ENCODE measurements around the gene GARIN5A. TPM values are rescaled to one million over a fixed set of nuclear protein-coding genes. Genes with fewer than 3 reads are reported as not detected.

Gene GARIN5A
- total and polyA plus RNA-seq, 2 donors, result 1.3 TPM; not detected in 1

DNA sequence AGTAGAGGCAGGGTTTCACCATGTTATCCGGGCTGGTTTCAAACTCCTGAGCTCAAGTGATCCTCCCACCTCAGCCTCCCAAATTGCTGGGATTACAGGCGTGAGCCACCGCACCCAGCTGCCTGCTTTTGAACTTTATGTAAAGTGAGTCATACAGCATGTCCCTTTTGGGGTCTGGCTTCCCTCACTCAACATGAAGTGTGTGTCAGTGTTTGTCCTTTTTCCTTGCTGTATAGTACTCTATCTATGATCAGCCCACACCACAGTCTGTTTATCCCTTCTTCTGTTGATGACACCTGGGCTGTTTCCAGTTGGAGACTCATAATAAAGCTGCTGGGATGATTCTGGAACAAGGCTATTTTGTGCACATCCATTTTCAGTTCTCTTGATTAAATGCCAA lies 55.8 kb downstream of the GARIN5A start:
- no peaks in the 10 kb centered on the region for H3K4me1 ChIP-seq (ENCODE audit: insufficient read depth)
- H3K4me3 ChIP-seq (ENCODE audit: low read depth, low read length), result no peak overlapping the region
- WGBS, result 60% methylated on average over 3 of the region's 3 CpGs
- no peak overlapping the region for H3K27ac ChIP-seq (ENCODE audit: low read depth)
- no peak for DNase-seq (ENCODE audit: extremely low spot score)
- no peaks in the 10 kb centered on the region for H3K36me3 ChIP-seq (ENCODE audit: insufficient read depth)

- no peaks in the 10 kb centered on the region for H3K4me1 ChIP-seq (ENCODE audit: insufficient read depth)
- no peak overlapping the region for H3K4me3 ChIP-seq (ENCODE audit: low read depth, low read length)
- no peak for DNase-seq (ENCODE audit: extremely low spot score)
- H3K36me3 ChIP-seq (ENCODE audit: insufficient read depth), result no peaks in the 10 kb centered on the region
- WGBS, result 38% methylated on average over 3 of the region's 3 CpGs
- no peak overlapping the region for H3K27ac ChIP-seq (ENCODE audit: low read depth)
Measured at GRCh38 chr19:50420127-50420526, 56.5 kb downstream of the GARIN5A start.

DNA sequence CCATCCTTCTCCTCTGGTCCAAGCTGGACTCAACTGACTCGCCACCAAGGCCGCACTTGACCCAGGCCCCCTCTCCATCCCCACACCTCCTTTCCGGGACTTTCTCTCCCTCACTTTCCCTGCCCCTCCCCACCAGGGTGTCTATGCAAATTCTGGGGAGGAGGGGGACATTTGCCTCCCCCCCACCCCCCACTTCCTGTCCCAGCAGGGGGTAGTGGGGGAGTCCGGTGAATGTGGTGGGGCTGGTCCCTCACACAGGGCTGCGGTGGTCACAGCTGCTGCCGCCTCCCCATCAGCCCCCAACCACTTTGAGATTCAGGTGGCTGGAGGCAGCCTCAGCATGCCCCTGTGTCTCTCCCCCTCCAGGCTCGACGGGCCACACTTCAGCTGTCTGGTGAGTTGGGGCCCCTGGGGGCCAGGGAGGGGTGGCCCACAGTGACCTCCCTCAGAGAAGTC lies 57.0 kb downstream of the GARIN5A start:
- H3K27ac ChIP-seq (ENCODE audit: low read depth), result no peak overlapping the region
- no peaks in the 10 kb centered on the region for H3K36me3 ChIP-seq (ENCODE audit: insufficient read depth)
- 9% methylated on average over 8 of the region's 8 CpGs for WGBS
- no peaks in the 10 kb centered on the region for H3K4me1 ChIP-seq (ENCODE audit: insufficient read depth)
- no peak overlapping the region for H3K4me3 ChIP-seq (ENCODE audit: low read depth, low read length)
- DNase-seq (ENCODE audit: extremely low spot score), result no peak

DNA sequence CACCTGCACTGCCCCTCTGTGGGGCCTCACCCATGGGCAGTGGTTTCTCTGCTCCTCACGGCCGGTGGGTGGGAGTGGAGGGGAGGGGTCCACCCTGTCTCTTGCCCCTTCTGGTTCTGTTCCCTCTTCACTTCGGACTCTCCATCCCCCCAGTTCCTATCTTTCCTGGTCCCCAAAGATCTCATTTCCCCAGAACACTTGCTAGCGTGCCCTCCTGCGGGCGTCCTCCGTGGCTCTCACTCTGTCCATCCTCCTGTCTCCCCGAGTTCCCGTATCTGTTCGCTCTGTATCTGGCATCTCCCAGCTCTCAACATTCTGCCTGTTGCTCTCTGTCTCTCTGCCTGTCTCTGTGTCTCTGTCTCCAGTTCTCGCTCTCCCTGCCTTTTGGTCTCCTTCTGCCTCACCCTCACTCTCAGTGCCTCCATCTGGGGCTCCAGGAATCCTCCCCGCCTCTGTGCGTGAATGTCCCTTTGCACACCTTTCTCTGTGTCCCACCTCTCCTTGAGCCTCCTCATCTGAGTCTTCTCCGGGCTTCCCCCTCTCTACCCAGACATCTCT lies 57.5 kb downstream of the GARIN5A start:
- Histone ChIP-seq H3K4me1 (ENCODE audit: insufficient read depth) (no peaks in the 10 kb centered on the region), H3K4me3 (ENCODE audit: low read depth, low read length) (no peak overlapping the region), H3K27ac (ENCODE audit: low read depth) (no peak overlapping the region), H3K36me3 (ENCODE audit: insufficient read depth) (no peaks in the 10 kb centered on the region)
- DNase-seq (ENCODE audit: extremely low spot score), result no peak
- WGBS, result 6% methylated on average over 14 of the region's 14 CpGs

DNA sequence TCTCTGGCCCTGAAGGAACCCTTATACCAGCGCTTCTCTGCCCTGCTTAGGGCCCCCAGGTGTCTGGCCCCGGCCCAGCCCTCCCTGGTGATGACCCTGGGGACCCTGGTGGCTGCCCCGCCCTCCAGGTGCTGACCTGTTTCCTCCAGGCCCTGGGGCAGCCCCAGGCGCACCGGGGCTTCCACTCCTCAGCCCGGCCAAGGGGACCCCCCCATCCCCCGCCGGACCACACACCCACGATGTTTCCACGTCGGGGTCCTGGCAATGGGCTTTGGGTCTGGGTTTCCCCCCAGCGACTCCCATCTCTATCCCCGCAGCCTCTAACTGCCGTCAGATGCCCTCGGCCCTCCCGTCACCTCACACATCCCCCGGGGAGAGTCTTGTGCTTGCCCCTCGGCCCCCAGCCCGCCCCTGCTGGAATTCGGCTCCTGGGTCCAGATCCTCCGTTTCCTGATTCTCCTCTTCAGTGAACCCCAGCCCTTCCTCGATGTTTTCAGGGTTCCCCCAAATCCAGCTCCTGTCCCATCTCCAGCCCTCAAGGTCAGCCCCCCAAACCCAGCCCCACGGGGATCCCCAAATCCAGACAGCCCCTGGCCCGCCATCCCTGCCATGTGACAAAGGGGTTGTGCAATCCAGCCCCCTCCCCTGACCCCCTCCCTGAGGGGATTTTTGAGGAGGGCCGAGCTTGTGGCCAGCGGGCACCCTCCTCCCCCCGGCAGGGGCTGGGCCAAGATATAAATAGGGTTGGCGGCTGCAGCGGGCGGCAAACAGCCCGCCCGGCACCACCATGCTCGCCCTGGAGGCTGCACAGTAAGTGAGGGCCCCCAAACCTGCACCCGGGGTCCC lies 58.2 kb downstream of the GARIN5A start, which contains the start of gene SPIB:
TSS of gene SPIB (plus strand) at position 763 of the 846 bp plus-strand sequence. CDS start at position 788, 25 bp downstream.
- Histone ChIP-seq H3K36me3 (ENCODE audit: insufficient read depth) (no peaks in the 10 kb centered on the region), H3K4me3 (ENCODE audit: low read depth, low read length) (no peak within 1 kb of the TSS), H3K27ac (ENCODE audit: low read depth) (no peak within 1 kb of the TSS), H3K4me1 (ENCODE audit: insufficient read depth) (no peaks in the 10 kb centered on the region)
- no peak for DNase-seq (ENCODE audit: extremely low spot score)
- 20% methylated on average over 34 of the region's 34 CpGs for WGBS

DNA sequence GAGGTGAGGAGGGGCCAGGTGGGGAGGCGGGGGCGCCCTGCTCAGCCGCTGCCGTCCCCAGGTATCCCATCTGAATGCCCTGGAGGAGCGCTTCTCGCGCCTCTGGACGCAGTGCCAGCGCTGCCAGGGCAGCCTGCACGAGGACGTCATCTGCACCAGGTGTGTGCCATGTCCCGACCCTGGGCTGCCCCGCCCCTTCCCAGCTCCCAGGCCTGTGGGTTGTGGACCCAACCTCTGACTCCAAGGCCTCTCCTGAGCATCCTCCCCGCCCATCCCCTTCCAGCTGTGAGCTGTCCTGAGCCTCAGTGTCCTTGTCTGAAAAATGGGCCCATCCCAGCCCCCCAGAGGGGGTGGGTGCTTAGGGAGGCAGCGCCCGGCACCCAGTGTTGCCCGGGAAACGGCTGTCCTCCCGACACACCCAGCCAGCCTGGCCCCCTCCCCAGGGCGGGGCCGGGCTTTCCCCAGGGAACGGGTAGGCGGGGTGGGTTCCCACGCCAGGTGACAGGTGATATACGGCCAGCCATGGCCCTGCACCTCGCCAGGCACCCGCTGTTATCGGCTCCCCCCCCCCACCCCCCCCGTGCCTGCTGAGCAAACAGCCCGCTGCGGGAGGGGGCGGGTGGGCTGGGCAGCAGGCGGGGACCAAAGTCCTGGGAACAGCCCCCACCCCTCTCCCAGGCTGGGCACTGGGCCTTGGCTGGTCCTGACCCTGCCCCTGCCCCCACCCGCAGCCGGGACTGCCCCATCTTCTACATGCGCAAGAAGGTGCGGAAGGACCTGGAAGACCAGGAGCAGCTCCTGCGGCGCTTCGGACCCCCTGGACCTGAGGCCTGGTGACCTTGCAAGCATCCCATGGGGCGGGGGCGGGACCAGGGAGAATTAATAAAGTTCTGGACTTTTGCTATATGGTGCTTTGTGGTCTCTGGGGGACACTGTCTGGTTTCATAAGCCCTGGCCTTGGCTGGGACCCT lies 59.3 kb downstream of the GARIN5A start:
- 65% methylated on average over 42 of the region's 42 CpGs for WGBS
- Histone ChIP-seq H3K36me3 (ENCODE audit: insufficient read depth) (no peaks in the 10 kb centered on the region), H3K27ac (ENCODE audit: low read depth) (no peak overlapping the region), H3K4me1 (ENCODE audit: insufficient read depth) (no peaks in the 10 kb centered on the region), H3K4me3 (ENCODE audit: low read depth, low read length) (no peak overlapping the region)
- no peak for DNase-seq (ENCODE audit: extremely low spot score)

Other genes starting within 250 kb of the GARIN5A start
- gene KCNC3, start 147.5 kb downstream of the GARIN5A start, total RNA-seq, result 0.79 TPM
- gene KCNC3, start 147.5 kb downstream of the GARIN5A start, polyA plus RNA-seq, result 0.52 TPM
- 0.58 TPM for gene NAPSA, start 111.2 kb downstream of the GARIN5A start, total RNA-seq
- 0.77 TPM for gene NAPSA, start 111.2 kb downstream of the GARIN5A start, polyA plus RNA-seq
- 33.4 TPM for gene NR1H2, start 100.4 kb downstream of the GARIN5A start, total RNA-seq
- 136 TPM for gene NR1H2, start 100.4 kb downstream of the GARIN5A start, polyA plus RNA-seq
- 13.0 TPM for gene POLD1, start 92.5 kb downstream of the GARIN5A start, total RNA-seq
- 18.4 TPM for gene POLD1, start 92.5 kb downstream of the GARIN5A start, polyA plus RNA-seq
- gene SPIB, start 57.9 kb downstream of the GARIN5A start, total RNA-seq, result 1.2 TPM
- 0.20 TPM for gene SPIB, start 57.9 kb downstream of the GARIN5A start, polyA plus RNA-seq
- gene MYBPC2, start 44.0 kb downstream of the GARIN5A start, total RNA-seq, result 0.69 TPM
- gene MYBPC2, start 44.0 kb downstream of the GARIN5A start, polyA plus RNA-seq, result 0.14 TPM
- 36.4 TPM for gene EMC10, start 341 bp downstream of the GARIN5A start, total RNA-seq
- gene EMC10, start 341 bp downstream of the GARIN5A start, polyA plus RNA-seq, result 107 TPM
- 10.5 TPM for gene JOSD2, start 34.3 kb upstream of the GARIN5A start, total RNA-seq
- gene JOSD2, start 34.3 kb upstream of the GARIN5A start, polyA plus RNA-seq, result 73.6 TPM
- gene ASPDH, start 37.1 kb upstream of the GARIN5A start, total RNA-seq, result not detected
- not detected for gene ASPDH, start 37.1 kb upstream of the GARIN5A start, polyA plus RNA-seq
- gene LRRC4B, start 91.6 kb upstream of the GARIN5A start, total RNA-seq, result 12.8 TPM
- 14.5 TPM for gene LRRC4B, start 91.6 kb upstream of the GARIN5A start, polyA plus RNA-seq
- 0.16 TPM for gene SYT3, start 163.0 kb upstream of the GARIN5A start, total RNA-seq
- 0.32 TPM for gene SYT3, start 163.0 kb upstream of the GARIN5A start, polyA plus RNA-seq
- not detected for gene C19orf81, start 172.6 kb upstream of the GARIN5A start, total RNA-seq
- gene C19orf81, start 172.6 kb upstream of the GARIN5A start, polyA plus RNA-seq, result 0.94 TPM
- 4.3 TPM for gene SHANK1, start 243.0 kb upstream of the GARIN5A start, total RNA-seq
- gene SHANK1, start 243.0 kb upstream of the GARIN5A start, polyA plus RNA-seq, result 0.60 TPM
- 32.4 TPM for gene CLEC11A, start 246.5 kb upstream of the GARIN5A start, total RNA-seq
- 43.7 TPM for gene CLEC11A, start 246.5 kb upstream of the GARIN5A start, polyA plus RNA-seq